K562 (cell line): ENCODE data around the gene GATM. TPM values are rescaled to one million over a fixed set of nuclear protein-coding genes. Genes with fewer than 3 reads are reported as not detected.

ENCODE experiments used
- ATAC-seq: fragments of 200-7000 bp; cut with Tn5 transposase; 3 replicates; pipeline ENCODE4 v1.9.1; 2020; ENCODE audit warnings: moderate library complexity
- BruUV-seq: library from RNA; stranded (reverse); fragments of 400-500 nt; replicated peaks from 2 replicates; lab custom pipeline; 2021; lab: Mats Ljungman, UMichigan
- CTCF ChIA-PET: fragments of 300-600 bp; formaldehyde crosslinking; extraction: SDS; loops from one replicate; lab custom pipeline; 2021; ENCODE audit warnings: low intra/inter-chr PET ratio; lab: Yijun Ruan, JAX
- POLR2A ChIA-PET: fragments of 300-600, 350-650 bp; sonication (Branson Sonifier 250); formaldehyde crosslinking; extraction: SDS; loops from one replicate; lab custom pipeline; 2021; ENCODE audit warnings: antibody characterized with exemption, inconsistent platforms; lab: Yijun Ruan, JAX
- DNase-seq, 4 experiments: peaks; one replicate each; pipeline versions ENCODE4 v3.0.0 to v3.0.0-alpha.2; 2011 to 2018; ENCODE audit warnings: low spot score in 3 of 4, mixed read lengths in 3 of 4; ENCODE audit errors: extremely low read depth in 1 of 4
- FAIRE-seq: peaks from 2 replicates; lab custom pipeline; 2011; peaks lifted over from hg19 to GRCh38; lab: Jason Lieb, UNC
- H2AFZ ChIP-seq: 2 replicates; pipeline ENCODE4 v1.6.0; 2011; ENCODE audit warnings: low read depth, low read length, control low read depth, inconsistent platforms
- H3K27ac ChIP-seq: fragments of 200-600 bp; 3 replicates; pipeline ENCODE4 v1.8.0; 2011; ENCODE audit warnings: low read depth, mild to moderate bottlenecking, control low read depth, inconsistent platforms, low read length, moderate library complexity, mixed read lengths; ENCODE audit errors: extremely low read depth
- H3K27me3 ChIP-seq, 2 experiments: fragments of 300-600 bp in 1 of 2; 2 replicates in 1 of 2; 3 replicates in 1 of 2; pipeline versions ENCODE4 v1.6.0 to v1.8.0; 2011; ENCODE audit warnings: inconsistent platforms in 2 of 2, low read length in 2 of 2, mild to moderate bottlenecking in 1 of 2, mixed read lengths in 1 of 2, moderate library complexity in 1 of 2; ENCODE audit not compliant: control insufficient read depth in 2 of 2, insufficient read depth in 2 of 2
- H3K36me3 ChIP-seq: fragments of 300-600 bp; 3 replicates; pipeline ENCODE4 v1.8.0; 2011; ENCODE audit warnings: mild to moderate bottlenecking, low read length, inconsistent platforms; ENCODE audit not compliant: control insufficient read depth, insufficient read depth
- H3K4me1 ChIP-seq, 2 experiments: fragments of 200-600 bp in 1 of 2; replicated peaks in 1 of 2; 2 replicates in 1 of 2; 3 replicates in 1 of 2; pipeline versions ENCODE4 v1.5.1 to v1.8.0; 2011; ENCODE audit warnings: inconsistent platforms in 2 of 2, low read length in 2 of 2, mild to moderate bottlenecking in 1 of 2, mixed read lengths in 1 of 2, moderate library complexity in 1 of 2; ENCODE audit not compliant: control insufficient read depth in 2 of 2, insufficient read depth in 2 of 2
- H3K4me2 ChIP-seq: 2 replicates; pipeline ENCODE4 v1.6.1; 2011; ENCODE audit warnings: low read length, control low read depth, inconsistent platforms, mixed read lengths; ENCODE audit not compliant: insufficient read depth
- H3K4me3 ChIP-seq: fragments of 200-600 bp; sonication (generic), shearing (Covaris generic); 2 replicates; pipeline ENCODE4 v1.5.1; 2016; ENCODE audit warnings: control low read depth, inconsistent platforms
- H3K79me2 ChIP-seq: fragments of 200-600 bp; 3 replicates; pipeline ENCODE4 v1.8.0; 2011; ENCODE audit warnings: low read length, inconsistent platforms; ENCODE audit not compliant: control insufficient read depth, insufficient read depth
- H3K9ac ChIP-seq, 2 experiments: 2 replicates each; pipeline versions ENCODE4 v1.6.0 to v1.6.1; 2011; ENCODE audit warnings: low read depth in 2 of 2, low read length in 2 of 2, control low read depth in 1 of 2, inconsistent platforms in 1 of 2, mild to moderate bottlenecking in 1 of 2, mixed read lengths in 1 of 2; ENCODE audit not compliant: insufficient read depth in 1 of 2
- H3K9me1 ChIP-seq: one replicate; pipeline ENCODE4 v1.6.0; 2011; ENCODE audit warnings: inconsistent platforms, mild to moderate bottlenecking, low read length, moderate library complexity; ENCODE audit not compliant: control insufficient read depth, insufficient read depth
- H3K9me3 ChIP-seq: replicated peaks from 2 replicates; pipeline ENCODE4 v1.5.1; 2011; ENCODE audit warnings: low read depth, low read length, inconsistent platforms; ENCODE audit not compliant: control insufficient read depth, insufficient read depth
- H4K20me1 ChIP-seq: replicated peaks from 2 replicates; pipeline ENCODE4 v1.6.1; 2011; ENCODE audit warnings: low read length, inconsistent platforms, mixed read lengths; ENCODE audit not compliant: control insufficient read depth, insufficient read depth
- CBFA2T2 ChIP-seq: fragments of 450-650 bp; conservative IDR thresholded peaks from 2 replicates; pipeline ENCODE4 v1.6.1; 2017; ENCODE audit warnings: mild to moderate bottlenecking
- CTCF ChIP-seq, 3 experiments: IDR thresholded peaks in 2 of 3; conservative IDR thresholded peaks in 1 of 3; 2 replicates each; pipeline ENCODE4 v1.5.1; 2011 to 2012; ENCODE audit warnings: low read length in 3 of 3, mild to moderate bottlenecking in 3 of 3, control low read depth in 2 of 3, improper control_type of control experiment in 1 of 3, inconsistent platforms in 1 of 3, low read depth in 1 of 3, mixed read lengths in 1 of 3, moderate library complexity in 1 of 3; ENCODE audit not compliant: insufficient read depth in 2 of 3
- FOXK2 ChIP-seq, 2 experiments: fragments of 450-650 bp; IDR thresholded peaks in 1 of 2; conservative IDR thresholded peaks in 1 of 2; 2 replicates each; pipeline ENCODE4 v1.6.1; 2016; ENCODE audit warnings: low read depth in 2 of 2, mild to moderate bottlenecking in 1 of 2
- MCM5 ChIP-seq: fragments of 450-650 bp; IDR thresholded peaks from 2 replicates; pipeline ENCODE4 v1.6.1; 2016; ENCODE audit warnings: low read depth
- POLR2B ChIP-seq: fragments of 450-650 bp; IDR thresholded peaks from 2 replicates; pipeline ENCODE4 v1.6.1; 2018; ENCODE audit warnings: low read depth; ENCODE audit not compliant: partially characterized antibody
- REST ChIP-seq, 2 experiments: fragments of 450-650 bp; formaldehyde crosslinking in 1 of 2; IDR thresholded peaks; 2 replicates each; pipeline versions ENCODE4 v1.4.0 to v1.6.1; 2014 to 2020; ENCODE audit warnings: mild to moderate bottlenecking in 2 of 2, borderline replicate concordance in 1 of 2, low read depth in 1 of 2
- SP1 ChIP-seq: sonication (generic); formaldehyde crosslinking; IDR thresholded peaks from 2 replicates; pipeline ENCODE4 v1.8.1; 2022; ENCODE audit warnings: mild to moderate bottlenecking, missing genetic modification reagents
- ZBTB12 ChIP-seq: fragments of 250-450 bp; sonication (Bioruptor Pico); IDR thresholded peaks from 2 replicates; pipeline ENCODE4 v1.4.0; 2020
- ZNF589 ChIP-seq: fragments of 200-800 bp; sonication (Bioruptor generic); IDR thresholded peaks from 2 replicates; pipeline ENCODE4 v1.6.1; 2016; ENCODE audit warnings: low read depth, missing genetic modification characterization, missing compliant biosample characterization
- WGBS: fragments of 100-300 bp; shearing (Covaris generic); methylation state at CpG from one replicate; pipeline ENCODE4 v1.1.6; 2016; ENCODE audit warnings: low coverage, mixed read lengths; ENCODE audit not compliant: insufficient coverage; ENCODE audit errors: missing lambda C conversion rate; 5-methylcytosine and 5-hydroxymethylcytosine counted together
- in situ Hi-C: fragments of 300-500 bp; cut with MboI; formaldehyde crosslinking; loops from 4 replicates; pipeline ENCODE4 v1.15.0; 2018; ENCODE audit warnings: inconsistent platforms, mixed read lengths
- intact Hi-C: fragments of 100-400 bp; cut with micrococcal nuclease; formaldehyde crosslinking; loops from 2 replicates; pipeline ENCODE4 v1.14.2; 2022
- polyA plus RNA-seq, 8 experiments: library from polyadenylated mRNA; depleted of rRNA in 4 of 8; stranded (reverse) in 5 of 8; unstranded in 3 of 8; fragments of >200 nt; fragmentation: Nextera tagmentation in 2 of 8; fragmentation: Illumina TruSeq in 1 of 8; extraction: Ambion mirVana in 2 of 8; extraction: Trizol in 1 of 8; gene quantifications; 2 replicates each; pipeline versions ENCODE4 v1.2.1 to v1.2.3, GENCODE V29; 2011 to 2014; ENCODE audit warnings: inconsistent platforms in 1 of 8, missing spikeins in 1 of 8
- total RNA-seq, 7 experiments: library from RNA; depleted of rRNA in 6 of 7; stranded (reverse); fragments of >200 nt in 6 of 7; fragmentation: Illumina TruSeq in 2 of 7; extraction: Trizol in 2 of 7; gene quantifications; 2 replicates each; pipeline versions ENCODE4 v1.2.1 to v1.2.3, GENCODE V29; 2011 to 2021; ENCODE audit warnings: low replicate concordance in 1 of 7

GATM gene
- total and polyA plus RNA-seq, 9 of the 15 experiments (the other 6 are each of a cell fraction or from before 2014, with no cell fraction given), result 0.11 to 1.1 (median 0.65) TPM

- Histone ChIP-seq H3K27ac (no peak overlapping the region), H3K27me3 (no peaks in the 10 kb centered on the region), H3K9me3 (no peaks in the 10 kb centered on the region), H2AFZ (no peak overlapping the region), H3K4me3 (no peak overlapping the region), H3K79me2 (peaks cover 33% of the 10 kb centered on the region), H4K20me1 (no peaks in the 10 kb centered on the region), H3K36me3 (no peaks in the 10 kb centered on the region), H3K9ac (no peak overlapping the region), H3K4me2 (no peak overlapping the region), H3K4me1 (peaks cover 11 to 12% of the 10 kb centered on the region in 2 experiments; a peak in 2 of 5 replicates), H3K9me1 (no peaks in the 10 kb centered on the region)
- CTCF ChIA-PET, result no interaction called here
- FAIRE-seq, result peak; percentile 70
- 42% methylated on average over 6 of the region's 6 CpGs for WGBS
- in situ Hi-C loops, result no loop called here
- intact Hi-C loops, result loop anchor here (1.0 to 5.0 kb wide), 4 partner anchors 84 to 237 kb away; no protein-coding TSS in a partner anchor
- no TSS peak for BruUV-seq
- POLR2A ChIA-PET, result no interaction called here
- peak in 1 of 4 experiments; percentile 53 for DNase-seq
- no peak for ATAC-seq
- no peak for TF ChIP-seq SP1 (CRISPR knock-in tag)
- TF ChIP-seq REST (IDR thresholded peaks at IDR 0.05; ENCODE audit: borderline replicate concordance), result peak; percentile 25; the same call in 1 of the 2 replicates
- TF ChIP-seq REST (CRISPR knock-in tag; IDR thresholded peaks at IDR 0.05; ENCODE audit: low read depth), result no peak
- TF ChIP-seq POLR2B, result no peak
- no peak for TF ChIP-seq MCM5
- peak; percentile 38 to 64 (median 54); a peak in 4 of 6 replicates for TF ChIP-seq CTCF (IDR thresholded peaks at IDR 0.05 in 2 of 3, conservative IDR thresholded peaks at IDR 0.05 in 1 of 3; ENCODE audit: insufficient read depth in 2 of 3, low read depth in 1 of 3, low read length in 3 of 3)
- no peak for TF ChIP-seq ZBTB12 (CRISPR knock-in tag)
- TF ChIP-seq ZNF589 (CRISPR knock-in tag), result no peak
- TF ChIP-seq CBFA2T2, result no peak
- no peak for TF ChIP-seq FOXK2 (conservative IDR thresholded peaks at IDR 0.05 in 1 of 2, IDR thresholded peaks at IDR 0.05 in 1 of 2; ENCODE audit: low read depth in 2 of 2)
These were observed 21.3 kb upstream of the GATM start for GRCh38 chr15:45399381-45400212.
